ENCODE measurements around the gene TAMM41.

TAMM41 gene

GRCh38 chr3:11805716-11806115 lies 41.0 kb downstream of the TAMM41 start:
- H3K27me3 ChIP-seq (ENCODE audit: insufficient read depth, low read length), result no peaks in the 10 kb centered on the region
- H3F3A ChIP-seq (ENCODE audit: insufficient read depth, low read length), result no peaks in the 10 kb centered on the region
- TF ChIP-seq CTCF (IDR thresholded peaks at IDR 0.05; ENCODE audit: low read length) (no peak), EZH2 (IDR thresholded peaks at IDR 0.05; ENCODE audit: borderline replicate concordance, low read length) (no peak)
- H3K4me2 ChIP-seq (ENCODE audit: low read length), result no peak overlapping the region
- peaks cover 64% of the 10 kb centered on the region for H3K36me3 ChIP-seq (ENCODE audit: insufficient read depth, low read length)
- H3K27ac ChIP-seq (ENCODE audit: low read depth, low read length, poor library complexity, severe bottlenecking), result no peak overlapping the region
- no peaks in the 10 kb centered on the region for H3K79me2 ChIP-seq (ENCODE audit: insufficient read depth, low read length)
- H3K9me2 ChIP-seq (ENCODE audit: low read depth, low read length), result no peaks in the 10 kb centered on the region
- no peak overlapping the region for H3K4me3 ChIP-seq (ENCODE audit: low read depth, low read length, poor library complexity, severe bottlenecking)
- no peaks in the 10 kb centered on the region for H3K4me1 ChIP-seq (ENCODE audit: insufficient read depth, low read length, severe bottlenecking)
- H2AFZ ChIP-seq (ENCODE audit: low read length), result no peak overlapping the region
- H3K9ac ChIP-seq (ENCODE audit: low read length), result no peak overlapping the region
- no peaks in the 10 kb centered on the region for H4K20me1 ChIP-seq (ENCODE audit: insufficient read depth, low read length)
- 0 out of 2 replicates have a peak, but pooled peaks cover 9% of the 10 kb centered on the region for H3K9me3 ChIP-seq (ENCODE audit: low read length)

- H3K9me3 ChIP-seq (ENCODE audit: low read length), result peaks cover 17% of the 10 kb centered on the region
- H3F3A ChIP-seq (ENCODE audit: insufficient read depth, low read length), result no peaks in the 10 kb centered on the region
- H3K4me3 ChIP-seq (ENCODE audit: low read depth, low read length, poor library complexity, severe bottlenecking), result no peak overlapping the region
- H3K9ac ChIP-seq (ENCODE audit: low read length), result no peak overlapping the region
- H3K9me2 ChIP-seq (ENCODE audit: low read depth, low read length), result no peaks in the 10 kb centered on the region
- no peak overlapping the region for H3K27ac ChIP-seq (ENCODE audit: low read depth, low read length, poor library complexity, severe bottlenecking)
- H2AFZ ChIP-seq (ENCODE audit: low read length), result no peak overlapping the region
- no peaks in the 10 kb centered on the region for H3K79me2 ChIP-seq (ENCODE audit: insufficient read depth, low read length)
- no peak for TF ChIP-seq EZH2 (IDR thresholded peaks at IDR 0.05; ENCODE audit: borderline replicate concordance, low read length)
- peak; percentile 77 for TF ChIP-seq CTCF (IDR thresholded peaks at IDR 0.05; ENCODE audit: low read length)
- H3K4me1 ChIP-seq (ENCODE audit: insufficient read depth, low read length, severe bottlenecking), result no peaks in the 10 kb centered on the region
- H3K4me2 ChIP-seq (ENCODE audit: low read length), result no peak overlapping the region
- H3K36me3 ChIP-seq (ENCODE audit: insufficient read depth, low read length), result peaks cover 75% of the 10 kb centered on the region
- no peaks in the 10 kb centered on the region for H4K20me1 ChIP-seq (ENCODE audit: insufficient read depth, low read length)
- no peaks in the 10 kb centered on the region for H3K27me3 ChIP-seq (ENCODE audit: insufficient read depth, low read length)
These were observed 42.5 kb downstream of the TAMM41 start for GRCh38 chr3:11803977-11804892.

GRCh38 chr3:11799791-11800190 lies 46.9 kb downstream of the TAMM41 start:
- H3K27me3 ChIP-seq (ENCODE audit: insufficient read depth, low read length), result no peaks in the 10 kb centered on the region
- H3K27ac ChIP-seq (ENCODE audit: low read depth, low read length, poor library complexity, severe bottlenecking), result no peak overlapping the region
- no peaks in the 10 kb centered on the region for H3F3A ChIP-seq (ENCODE audit: insufficient read depth, low read length)
- no peaks in the 10 kb centered on the region for H3K79me2 ChIP-seq (ENCODE audit: insufficient read depth, low read length)
- no peak overlapping the region for H3K4me2 ChIP-seq (ENCODE audit: low read length)
- no peaks in the 10 kb centered on the region for H3K9me2 ChIP-seq (ENCODE audit: low read depth, low read length)
- no peak overlapping the region for H2AFZ ChIP-seq (ENCODE audit: low read length)
- H4K20me1 ChIP-seq (ENCODE audit: insufficient read depth, low read length), result no peaks in the 10 kb centered on the region
- H3K4me3 ChIP-seq (ENCODE audit: low read depth, low read length, poor library complexity, severe bottlenecking), result no peak overlapping the region
- no peak for TF ChIP-seq CTCF (IDR thresholded peaks at IDR 0.05; ENCODE audit: low read length)
- H3K4me1 ChIP-seq (ENCODE audit: insufficient read depth, low read length, severe bottlenecking), result no peaks in the 10 kb centered on the region
- no peak overlapping the region for H3K9ac ChIP-seq (ENCODE audit: low read length)
- peaks cover 83% of the 10 kb centered on the region for H3K36me3 ChIP-seq (ENCODE audit: insufficient read depth, low read length)
- peaks cover 21% of the 10 kb centered on the region for H3K9me3 ChIP-seq (ENCODE audit: low read length)

Data from OCI-LY1 (cell line).